Stimulated activated memory B cell treated with anti-CD40 and anti-IgM and Interleukin-4, amounts not matched to agents 10 μg/mL and 1 μg/mL and 100 μg/mL, for 72 hours (primary cell): ENCODE measurements around the gene UBR4.
"Not testable (repeated sequence)": the region's sequence is repeated elsewhere in the genome, so short reads cannot be mapped to it uniquely, and the experiment has no call there.

Experiments
- ATAC-seq: fragments of 150-1000 bp; cut with Tn5 transposase; 2 replicates; pipeline ENCODE4 v1.10.0; 2021
- H3K27ac Mint-ChIP-seq: one replicate; pipeline ENCODE4 v1.8.0; 2022; ENCODE audit warnings: mild to moderate bottlenecking, mixed read lengths
- H3K27me3 Mint-ChIP-seq: one replicate; pipeline ENCODE4 v1.8.0; 2022; ENCODE audit warnings: mixed read lengths
- H3K36me3 Mint-ChIP-seq: one replicate; pipeline ENCODE4 v1.8.0; 2022; ENCODE audit warnings: mixed read lengths
- H3K4me1 Mint-ChIP-seq: one replicate; pipeline ENCODE4 v1.8.0; 2022; ENCODE audit warnings: mixed read lengths
- H3K4me3 Mint-ChIP-seq: one replicate; pipeline ENCODE4 v1.8.0; 2022; ENCODE audit warnings: mild to moderate bottlenecking, moderate library complexity, mixed read lengths
- H3K9me3 Mint-ChIP-seq: one replicate; pipeline ENCODE4 v1.8.0; 2022; ENCODE audit warnings: mixed read lengths

UBR4 gene

DNA sequence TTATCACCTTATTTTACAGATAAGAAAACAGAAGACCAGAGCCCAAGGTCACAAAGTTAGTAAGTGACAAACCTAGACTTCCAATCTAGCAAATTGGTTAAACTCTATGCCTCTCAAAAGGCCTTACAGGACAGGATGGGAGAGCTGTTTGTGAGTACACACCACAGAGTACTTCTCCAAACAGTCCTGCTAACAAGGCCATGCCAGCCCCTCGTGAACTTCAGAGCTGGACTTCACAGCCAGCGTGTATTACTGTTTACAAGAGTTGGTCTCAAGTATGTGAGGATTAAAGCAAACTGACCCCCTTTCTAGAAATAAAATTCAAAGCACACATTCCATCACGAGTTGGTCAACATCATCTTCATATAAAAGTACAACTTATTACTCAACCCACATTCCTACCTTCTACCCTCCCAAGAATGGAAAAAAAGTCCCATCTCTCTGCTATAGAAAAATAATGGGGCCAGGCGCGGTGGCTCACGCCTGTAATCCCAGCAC is 19.8 kb upstream of the UBR4 start:
- Mint-ChIP-seq H3K36me3 (peaks cover 47% of the 10 kb centered on the region), H3K27me3 (no peaks in the 10 kb centered on the region), H3K9me3 (no peaks in the 10 kb centered on the region), H3K4me1 (no peaks in the 10 kb centered on the region), H3K27ac (no peak overlapping the region), H3K4me3 (no peak overlapping the region)
- no peak for ATAC-seq

DNA sequence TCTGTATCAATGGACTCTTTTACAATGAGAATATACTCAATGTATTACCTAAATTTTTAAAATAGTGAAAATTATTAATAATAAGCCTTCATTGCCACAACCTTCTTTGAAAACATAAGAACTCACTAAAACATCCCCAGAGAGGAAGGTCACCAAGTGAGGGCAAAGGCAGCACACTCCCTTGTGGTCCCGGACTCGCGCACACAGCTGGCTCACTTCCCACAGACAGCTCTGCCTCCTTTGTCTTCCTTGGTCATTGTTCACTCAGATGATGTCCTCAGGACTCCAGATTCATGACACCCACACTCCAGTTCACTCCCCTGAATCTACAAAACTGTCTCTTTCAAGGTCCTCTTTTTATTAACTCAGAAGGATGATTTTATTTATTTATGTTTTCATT is 19.2 kb upstream of the UBR4 start:
- no peak overlapping the region for H3K27ac Mint-ChIP-seq
- H3K9me3 Mint-ChIP-seq = no peaks in the 10 kb centered on the region
- peaks cover 53% of the 10 kb centered on the region for H3K36me3 Mint-ChIP-seq
- no peak for ATAC-seq
- no peaks in the 10 kb centered on the region for H3K27me3 Mint-ChIP-seq
- no peak overlapping the region for H3K4me3 Mint-ChIP-seq
- no peaks in the 10 kb centered on the region for H3K4me1 Mint-ChIP-seq

DNA sequence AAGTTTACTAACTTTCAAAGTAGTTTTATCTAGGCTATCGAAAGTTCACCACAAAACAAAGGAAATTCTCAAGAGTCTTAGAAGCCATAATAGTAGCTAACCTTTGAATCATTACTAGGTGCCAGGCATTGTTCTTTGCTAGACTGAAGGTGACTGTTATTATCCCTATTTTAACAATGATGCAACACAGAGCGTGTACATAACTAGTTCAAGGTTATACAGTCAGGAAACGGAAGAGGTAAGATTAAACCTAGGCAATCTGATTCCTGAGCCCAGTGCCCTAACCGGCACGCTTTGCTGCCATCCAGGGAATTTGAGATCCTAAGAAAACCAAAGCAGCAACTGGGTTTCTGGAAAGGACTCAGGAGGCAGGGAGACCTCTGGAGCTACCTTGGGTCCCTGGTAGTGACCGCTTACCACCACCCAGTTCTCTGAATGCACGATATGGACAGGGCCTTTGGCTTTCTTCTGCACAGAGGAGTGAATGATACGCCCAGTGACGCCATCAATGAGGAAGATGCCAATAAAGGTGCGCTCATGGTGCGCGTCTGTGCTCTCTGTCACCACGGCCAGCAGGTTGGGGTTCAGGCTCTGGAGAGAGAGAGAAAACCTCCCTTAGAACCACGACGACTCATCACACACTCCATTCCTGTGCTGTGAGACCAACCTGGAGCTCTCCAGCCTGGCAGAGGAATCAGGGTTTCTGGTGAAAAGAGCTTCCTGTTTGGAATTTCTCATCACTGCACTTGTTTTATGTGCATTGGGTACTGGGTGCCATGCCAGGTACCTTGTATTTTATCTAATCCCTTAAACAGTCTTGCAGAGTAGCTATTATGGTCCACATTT is 13.1 kb upstream of the UBR4 start:
- Mint-ChIP-seq H3K4me1 (peaks cover 11% of the 10 kb centered on the region), H3K9me3 (no peaks in the 10 kb centered on the region), H3K27ac (no peak overlapping the region), H3K36me3 (peaks cover 68% of the 10 kb centered on the region), H3K4me3 (no peak overlapping the region), H3K27me3 (no peaks in the 10 kb centered on the region)
- ATAC-seq = no peak

GRCh38 chr1:19222573-19222972 is 12.5 kb upstream of the UBR4 start:
- no peaks in the 10 kb centered on the region for H3K27me3 Mint-ChIP-seq
- H3K9me3 Mint-ChIP-seq = no peaks in the 10 kb centered on the region
- H3K36me3 Mint-ChIP-seq = peaks cover 73% of the 10 kb centered on the region
- no peak for ATAC-seq
- H3K27ac Mint-ChIP-seq = no peak overlapping the region
- peaks cover 11% of the 10 kb centered on the region for H3K4me1 Mint-ChIP-seq
- H3K4me3 Mint-ChIP-seq = no peak overlapping the region

GRCh38 chr1:19220991-19221390 is 10.9 kb upstream of the UBR4 start:
- Mint-ChIP-seq H3K27ac (no peak overlapping the region), H3K4me1 (peaks cover 11% of the 10 kb centered on the region), H3K36me3 (peaks cover 77% of the 10 kb centered on the region), H3K27me3 (no peaks in the 10 kb centered on the region), H3K9me3 (no peaks in the 10 kb centered on the region), H3K4me3 (no peak overlapping the region)
- ATAC-seq = no peak

GRCh38 chr1:19220080-19220846 is 10.2 kb upstream of the UBR4 start:
- no peaks in the 10 kb centered on the region for H3K9me3 Mint-ChIP-seq
- peaks cover 70% of the 10 kb centered on the region for H3K36me3 Mint-ChIP-seq

DNA sequence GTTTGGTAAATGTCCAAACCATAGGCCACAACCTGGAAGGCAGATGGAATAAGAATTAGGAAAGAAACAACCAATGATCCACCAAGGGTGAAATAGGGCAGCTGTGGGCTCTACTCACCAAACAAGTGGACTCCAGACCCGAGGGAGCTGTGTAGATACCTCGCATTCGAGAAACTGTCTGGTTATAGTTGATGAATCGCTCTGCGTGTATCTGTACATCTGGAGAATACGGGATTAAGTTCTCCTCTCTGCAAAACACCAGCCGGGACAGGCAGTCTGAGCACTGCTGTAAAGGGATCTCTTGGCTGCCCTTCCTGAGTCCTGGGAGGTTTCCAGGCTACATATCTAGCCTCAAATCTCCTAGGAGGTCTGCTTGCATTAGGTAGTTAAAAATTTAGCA is 9.4 kb upstream of the UBR4 start:
- no peaks in the 10 kb centered on the region for H3K27me3 Mint-ChIP-seq
- H3K4me1 Mint-ChIP-seq = peaks cover 11% of the 10 kb centered on the region
- H3K27ac Mint-ChIP-seq = peak overlapping the region; percentile 31
- no peaks in the 10 kb centered on the region for H3K9me3 Mint-ChIP-seq
- ATAC-seq = no peak
- peaks cover 62% of the 10 kb centered on the region for H3K36me3 Mint-ChIP-seq
- H3K4me3 Mint-ChIP-seq = no peak overlapping the region

More at GRCh38 chr1:19220080-19220846, 10.2 kb upstream of the UBR4 start:
- ATAC-seq = peak; percentile 56
- H3K4me1 Mint-ChIP-seq = peaks cover 11% of the 10 kb centered on the region
- peak overlapping the region; percentile 31 for H3K27ac Mint-ChIP-seq
- H3K4me3 Mint-ChIP-seq = no peak overlapping the region
- no peaks in the 10 kb centered on the region for H3K27me3 Mint-ChIP-seq

DNA sequence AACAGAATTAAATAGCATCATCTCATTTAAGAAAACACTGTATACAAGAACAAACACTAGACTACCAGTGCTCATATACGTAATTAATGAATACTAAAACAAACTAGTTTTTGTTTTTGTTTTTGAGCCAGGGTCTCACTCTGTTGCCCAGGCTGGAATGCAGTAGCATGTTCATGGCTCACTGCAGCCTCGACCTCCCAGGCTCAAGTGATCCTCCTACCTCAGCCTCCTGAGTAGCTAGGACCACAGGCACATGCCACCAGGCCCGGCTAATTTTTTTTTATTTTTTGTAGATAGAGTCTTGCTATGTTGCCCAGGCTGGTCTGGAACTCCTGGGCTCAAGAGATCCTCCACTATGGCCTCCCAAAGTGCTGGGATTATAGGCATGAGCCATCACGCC is 6.5 kb upstream of the UBR4 start:
- H3K9me3 Mint-ChIP-seq, H3K4me3 Mint-ChIP-seq, H3K27me3 Mint-ChIP-seq, H3K27ac Mint-ChIP-seq, ATAC-seq: not testable (repeated sequence)
- Mint-ChIP-seq H3K4me1 (peaks cover 29% of the 10 kb centered on the region), H3K36me3 (peaks cover 44% of the 10 kb centered on the region)

- no peak for ATAC-seq
- no peaks in the 10 kb centered on the region for H3K27me3 Mint-ChIP-seq
- peaks cover 28% of the 10 kb centered on the region for H3K4me1 Mint-ChIP-seq
- H3K27ac Mint-ChIP-seq = no peak overlapping the region
- no peak overlapping the region for H3K4me3 Mint-ChIP-seq
- peaks cover 20% of the 10 kb centered on the region for H3K36me3 Mint-ChIP-seq
- H3K9me3 Mint-ChIP-seq = no peaks in the 10 kb centered on the region
Measured at GRCh38 chr1:19213580-19213979, 3.5 kb upstream of the UBR4 start.

GRCh38 chr1:19212167-19212566 is 2.1 kb upstream of the UBR4 start:
- H3K4me3 Mint-ChIP-seq = peak overlapping the region; percentile 16
- H3K27ac Mint-ChIP-seq = peak overlapping the region; percentile 89
- peaks cover 11% of the 10 kb centered on the region for H3K36me3 Mint-ChIP-seq
- H3K9me3 Mint-ChIP-seq = no peaks in the 10 kb centered on the region
- H3K4me1 Mint-ChIP-seq = peaks cover 36% of the 10 kb centered on the region
- H3K27me3 Mint-ChIP-seq = no peaks in the 10 kb centered on the region
- no peak for ATAC-seq

DNA sequence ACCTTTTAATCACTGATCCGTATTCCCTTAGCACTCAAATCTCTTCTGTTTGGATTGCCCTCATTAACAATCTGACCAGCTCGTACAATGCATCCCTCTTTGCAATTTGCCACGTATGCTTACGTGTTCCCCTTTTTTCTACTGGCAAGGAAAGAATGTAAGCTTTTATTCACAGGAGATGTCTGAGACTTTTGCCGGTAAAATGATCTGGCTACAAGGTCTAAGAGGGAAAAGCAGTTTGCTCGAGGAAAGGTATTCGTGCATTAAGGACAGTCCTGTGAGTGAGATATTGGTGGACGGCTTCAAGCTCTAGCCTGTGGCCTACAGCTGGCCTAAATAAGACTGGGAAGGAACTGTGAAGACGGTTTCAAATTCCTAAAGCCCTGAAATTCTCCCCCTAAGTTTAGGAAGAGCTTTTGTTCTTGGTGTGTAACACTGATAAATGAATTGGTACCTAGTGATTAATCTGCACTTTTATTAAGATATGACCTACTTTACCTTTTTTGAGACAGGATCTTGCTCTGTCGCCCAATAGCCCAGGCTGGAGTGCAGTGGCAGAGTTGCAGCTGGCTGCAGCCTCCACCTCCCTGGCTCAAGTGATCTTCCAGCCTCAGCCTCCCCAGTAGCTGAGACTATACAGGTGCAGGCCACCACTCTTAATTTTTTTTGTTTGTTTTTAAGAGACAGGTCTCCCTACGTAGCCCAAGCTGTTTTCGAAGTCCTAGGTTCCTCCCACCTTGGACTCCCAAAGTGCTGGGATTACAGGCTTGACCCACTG is 895 bp upstream of the UBR4 start:
- H3K27ac Mint-ChIP-seq = peak overlapping the region; percentile 89
- no peaks in the 10 kb centered on the region for H3K27me3 Mint-ChIP-seq
- peaks cover 47% of the 10 kb centered on the region for H3K4me1 Mint-ChIP-seq
- peak overlapping the region; percentile 81 for H3K4me3 Mint-ChIP-seq
- H3K9me3 Mint-ChIP-seq = no peaks in the 10 kb centered on the region
- no peak for ATAC-seq
- H3K36me3 Mint-ChIP-seq = peaks cover 6% of the 10 kb centered on the region

DNA sequence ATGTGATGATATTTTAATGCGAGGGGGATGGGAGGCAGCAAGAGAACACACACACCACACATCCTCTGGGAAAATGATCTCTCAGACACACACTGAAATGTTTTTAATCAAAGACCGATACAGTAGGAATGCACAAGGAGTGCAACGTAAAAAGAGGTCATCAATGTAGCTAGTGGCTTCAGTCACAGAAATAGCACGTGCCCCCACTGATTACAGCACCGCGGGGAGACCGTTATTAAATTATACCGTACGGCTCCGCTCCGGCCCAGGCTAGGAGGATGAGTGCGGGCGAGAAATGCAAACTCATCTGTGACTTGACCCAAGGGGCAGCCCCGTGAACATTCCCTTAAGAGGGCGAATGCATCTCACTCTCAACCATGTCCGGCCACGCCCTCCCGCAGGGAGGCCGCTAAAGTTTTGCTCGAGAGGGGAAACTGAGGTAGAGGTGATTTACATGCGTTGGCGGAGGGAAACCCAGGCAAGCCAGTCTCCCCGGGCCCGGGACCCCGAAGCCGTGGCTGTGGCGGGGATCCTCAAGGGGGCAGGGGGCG is 552 bp downstream of the UBR4 start:
- Mint-ChIP-seq H3K27me3 (no peaks in the 10 kb centered on the region), H3K4me3 (peak overlapping the region; percentile 81), H3K36me3 (peaks cover 11% of the 10 kb centered on the region), H3K27ac (peak overlapping the region; percentile 89), H3K9me3 (no peaks in the 10 kb centered on the region), H3K4me1 (peaks cover 62% of the 10 kb centered on the region)
- ATAC-seq = peak; percentile 89

GRCh38 chr1:19208710-19209438 is 1.2 kb downstream of the UBR4 start:
- Mint-ChIP-seq H3K27me3 (no peaks in the 10 kb centered on the region), H3K4me1 (peaks cover 68% of the 10 kb centered on the region), H3K9me3 (no peaks in the 10 kb centered on the region), H3K27ac (peak overlapping the region; percentile 89), H3K36me3 (peaks cover 12% of the 10 kb centered on the region), H3K4me3 (peak overlapping the region; percentile 81)
- ATAC-seq = no peak

- H3K4me1 Mint-ChIP-seq = peaks cover 67% of the 10 kb centered on the region
- no peaks in the 10 kb centered on the region for H3K27me3 Mint-ChIP-seq
- H3K9me3 Mint-ChIP-seq = no peaks in the 10 kb centered on the region
- H3K4me3 Mint-ChIP-seq = no peak overlapping the region
- H3K36me3 Mint-ChIP-seq = peaks cover 13% of the 10 kb centered on the region
- ATAC-seq = no peak
- H3K27ac Mint-ChIP-seq = no peak overlapping the region
Measured at GRCh38 chr1:19206947-19207346, 3.1 kb downstream of the UBR4 start.
